NCI-H748 treated with DMSO at 0.1 percent for 48 hours (cell line): Measurements from ENCODE around the gene RNF126.
"Not testable (repeated sequence)": the region's sequence is repeated elsewhere in the genome, so short reads cannot be mapped to it uniquely, and the experiment has no call there.

Experiments used
- DNase-seq: peaks from one replicate; lab custom pipeline; 2025; lab: John Stamatoyannopoulos, UW

The RNF126 gene

GRCh38 chr19:611481-611868, 51.5 kb downstream of the RNF126 start:
- no peak for DNase-seq

- no peak for DNase-seq
Measured at GRCh38 chr19:610801-611480, 52.1 kb downstream of the RNF126 start.

GRCh38 chr19:610071-610800, 52.8 kb downstream of the RNF126 start:
- no peak for DNase-seq

GRCh38 chr19:609004-609346, 54.0 kb downstream of the RNF126 start:
- no peak for DNase-seq

GRCh38 chr19:608155-609003, 54.6 kb downstream of the RNF126 start:
- no peak for DNase-seq

- no peak for DNase-seq
Measured at GRCh38 chr19:607301-608154, 55.5 kb downstream of the RNF126 start.

GRCh38 chr19:605061-605971, 57.7 kb downstream of the RNF126 start:
- DNase-seq, result peak; percentile 6

- no peak for DNase-seq
Measured at GRCh38 chr19:604355-604754, 58.7 kb downstream of the RNF126 start.

GRCh38 chr19:603779-604178, 59.2 kb downstream of the RNF126 start:
- not testable (repeated sequence) for DNase-seq

- not testable (repeated sequence) for DNase-seq
Measured at GRCh38 chr19:603302-603639, 59.7 kb downstream of the RNF126 start.

GRCh38 chr19:602391-603301, 60.4 kb downstream of the RNF126 start:
- no peak for DNase-seq

GRCh38 chr19:601790-602189, 61.2 kb downstream of the RNF126 start:
- no peak for DNase-seq

- no peak for DNase-seq
Measured at GRCh38 chr19:601310-601709, 61.7 kb downstream of the RNF126 start.
